GM12875 (cell line): Measurements from ENCODE around the gene MAST2.

Experiments
- H3K4me3 ChIP-seq: one replicate; pipeline ENCODE4 v1.5.1; 2011; ENCODE audit warnings: low read depth, low read length, control low read depth
- TF ChIP-seq, protein P1 (sequence below): IDR thresholded peaks from 2 replicates; pipeline ENCODE4 v1.5.1; 2011; ENCODE audit warnings: low read depth, mild to moderate bottlenecking, control low read depth, inconsistent platforms, low read length, moderate library complexity, borderline replicate concordance; ENCODE audit not compliant: insufficient read depth

Gene MAST2

GRCh38 chr1:45999507-45999906 is 196.1 kb downstream of the MAST2 start:
- TF ChIP-seq, protein P1, sequence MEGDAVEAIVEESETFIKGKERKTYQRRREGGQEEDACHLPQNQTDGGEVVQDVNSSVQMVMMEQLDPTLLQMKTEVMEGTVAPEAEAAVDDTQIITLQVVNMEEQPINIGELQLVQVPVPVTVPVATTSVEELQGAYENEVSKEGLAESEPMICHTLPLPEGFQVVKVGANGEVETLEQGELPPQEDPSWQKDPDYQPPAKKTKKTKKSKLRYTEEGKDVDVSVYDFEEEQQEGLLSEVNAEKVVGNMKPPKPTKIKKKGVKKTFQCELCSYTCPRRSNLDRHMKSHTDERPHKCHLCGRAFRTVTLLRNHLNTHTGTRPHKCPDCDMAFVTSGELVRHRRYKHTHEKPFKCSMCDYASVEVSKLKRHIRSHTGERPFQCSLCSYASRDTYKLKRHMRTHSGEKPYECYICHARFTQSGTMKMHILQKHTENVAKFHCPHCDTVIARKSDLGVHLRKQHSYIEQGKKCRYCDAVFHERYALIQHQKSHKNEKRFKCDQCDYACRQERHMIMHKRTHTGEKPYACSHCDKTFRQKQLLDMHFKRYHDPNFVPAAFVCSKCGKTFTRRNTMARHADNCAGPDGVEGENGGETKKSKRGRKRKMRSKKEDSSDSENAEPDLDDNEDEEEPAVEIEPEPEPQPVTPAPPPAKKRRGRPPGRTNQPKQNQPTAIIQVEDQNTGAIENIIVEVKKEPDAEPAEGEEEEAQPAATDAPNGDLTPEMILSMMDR, result no peak
- no peak overlapping the region for H3K4me3 ChIP-seq

- TF ChIP-seq, protein P1, result no peak
- no peak overlapping the region for H3K4me3 ChIP-seq
These were observed 197.8 kb downstream of the MAST2 start for GRCh38 chr1:46001081-46001785.

DNA sequence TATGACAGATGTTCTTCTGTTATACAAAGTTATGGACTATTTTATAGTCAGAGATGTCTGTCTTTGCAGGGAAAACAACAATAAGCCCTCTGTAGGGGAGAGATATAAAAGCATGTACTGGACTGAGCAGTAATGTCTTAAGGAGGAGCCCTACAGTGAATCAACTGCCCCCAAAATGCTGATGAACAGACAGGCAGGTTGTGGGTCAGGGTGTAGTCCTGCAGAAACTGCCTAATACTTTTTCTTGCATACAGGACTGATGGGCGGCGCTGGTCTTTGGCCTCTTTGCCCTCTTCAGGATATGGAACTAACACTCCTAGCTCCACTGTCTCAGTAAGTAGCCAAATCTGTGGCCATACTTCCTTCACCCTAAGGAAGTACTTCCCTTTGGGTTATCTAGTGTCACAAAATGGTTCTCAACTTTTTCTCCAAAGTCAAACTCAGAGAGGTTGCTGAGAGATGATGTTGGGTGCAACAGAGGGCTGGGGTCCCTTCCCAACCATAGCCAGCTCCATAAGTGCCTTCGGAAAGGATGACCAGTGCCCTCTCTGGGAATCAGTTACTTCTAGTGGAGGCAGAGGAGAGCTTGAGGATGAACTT is 199.2 kb downstream of the MAST2 start:
- no peak overlapping the region for H3K4me3 ChIP-seq
- TF ChIP-seq, protein P1, result no peak

- TF ChIP-seq, protein P1, result no peak
- H3K4me3 ChIP-seq, result no peak overlapping the region
These were observed 199.9 kb downstream of the MAST2 start for GRCh38 chr1:46003315-46003714.

DNA sequence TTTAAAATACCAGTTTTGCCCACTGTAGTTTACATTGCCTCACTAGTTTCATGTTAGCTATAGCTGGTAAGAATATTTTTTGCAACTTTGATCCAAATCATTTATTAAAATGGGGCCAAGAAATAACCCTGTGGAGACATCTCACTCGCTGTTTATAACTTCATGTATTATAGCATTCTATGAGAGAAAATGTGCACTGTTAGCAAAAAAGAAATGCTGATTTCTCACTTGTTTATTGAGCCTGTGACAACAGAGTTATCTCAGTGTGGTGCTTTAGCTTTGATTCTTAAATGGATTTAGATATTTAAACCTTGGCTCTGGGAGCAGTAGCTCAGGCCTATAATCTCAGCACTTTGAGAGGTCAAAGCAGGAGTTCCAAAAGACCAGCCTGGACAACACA is 201.1 kb downstream of the MAST2 start:
- TF ChIP-seq, protein P1, result no peak
- H3K4me3 ChIP-seq, result no peak overlapping the region

DNA sequence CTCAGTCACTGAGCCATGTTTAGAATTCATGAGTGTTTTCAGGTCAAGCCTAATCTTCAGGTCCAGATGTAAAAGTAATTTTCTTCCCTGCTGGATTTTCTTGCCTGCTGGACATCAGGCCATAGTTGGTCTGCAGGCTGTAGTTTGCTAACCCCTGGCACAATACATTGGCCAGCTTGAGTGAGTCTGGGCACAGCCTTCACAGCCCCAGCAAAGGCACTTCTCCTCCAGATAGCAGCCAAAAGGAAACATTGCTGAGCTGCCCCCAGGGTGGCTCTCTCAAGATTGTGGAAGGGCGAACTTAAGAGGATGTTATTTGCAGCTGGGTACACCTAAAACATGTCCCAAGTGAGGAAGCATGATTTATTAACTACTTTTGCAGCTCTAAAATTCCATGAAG is 202.2 kb downstream of the MAST2 start:
- TF ChIP-seq, protein P1, result no peak
- H3K4me3 ChIP-seq, result no peak overlapping the region

GRCh38 chr1:46008585-46008984 is 205.2 kb downstream of the MAST2 start:
- no peak overlapping the region for H3K4me3 ChIP-seq
- TF ChIP-seq, protein P1, result no peak
